Middle frontal gyrus (tissue), 1 donor: ENCODE data around the gene SLC43A2.

Experiments
- DNase-seq: peaks from one replicate; pipeline ENCODE4 v3.0.0-alpha.2; 2015; ENCODE audit warnings: low spot score; ENCODE audit errors: extremely low spot score

SLC43A2 gene

DNA sequence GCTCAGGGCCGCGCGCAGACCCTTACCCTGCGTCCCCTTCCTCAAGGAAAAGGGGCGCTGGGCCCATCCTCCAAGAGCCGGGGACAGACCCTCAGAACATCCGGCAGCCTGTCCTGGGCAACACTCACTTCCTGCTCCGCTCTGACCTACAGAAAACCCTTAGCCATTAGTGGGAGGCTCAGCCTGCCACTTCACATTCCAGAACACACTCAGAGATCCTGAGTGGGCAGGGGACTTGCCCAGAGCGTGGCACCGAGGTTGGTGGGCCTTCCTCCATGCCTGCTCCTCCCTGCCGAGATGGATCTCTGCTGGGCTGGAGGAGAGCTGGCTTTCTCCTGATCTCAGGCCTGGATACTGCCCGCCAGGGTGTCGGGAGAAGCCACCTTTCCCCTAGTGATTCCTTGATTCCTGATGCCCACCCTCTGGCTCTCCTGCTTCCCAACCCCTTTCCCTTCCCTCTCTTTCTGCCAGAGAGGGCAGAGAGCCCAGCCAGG is 15.4 kb upstream of the SLC43A2 start:
- DNase-seq, result no peak

- no peak for DNase-seq
These were observed 14.8 kb upstream of the SLC43A2 start for GRCh38 chr17:1643293-1643998.

DNA sequence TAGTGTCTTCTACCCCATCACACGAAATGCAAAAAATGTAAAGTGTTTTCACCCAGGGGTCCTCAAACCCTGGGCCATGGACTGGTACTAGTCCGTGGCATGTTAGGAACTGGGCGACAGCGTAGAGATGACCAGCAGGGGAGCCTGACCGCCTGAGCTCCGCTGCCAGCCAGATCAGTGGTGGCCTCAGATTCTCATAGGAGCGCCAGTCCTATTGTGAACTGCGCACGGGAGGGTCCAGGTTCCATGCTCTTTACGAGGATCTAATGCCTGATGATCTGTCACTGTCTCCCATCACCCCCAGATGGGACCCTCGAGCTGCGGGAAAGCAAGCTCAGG is 12.4 kb upstream of the SLC43A2 start:
- no peak for DNase-seq

GRCh38 chr17:1640329-1641064 is 11.9 kb upstream of the SLC43A2 start:
- no peak for DNase-seq

- DNase-seq, result no peak
These were observed 11.0 kb upstream of the SLC43A2 start for GRCh38 chr17:1639549-1640180.

DNA sequence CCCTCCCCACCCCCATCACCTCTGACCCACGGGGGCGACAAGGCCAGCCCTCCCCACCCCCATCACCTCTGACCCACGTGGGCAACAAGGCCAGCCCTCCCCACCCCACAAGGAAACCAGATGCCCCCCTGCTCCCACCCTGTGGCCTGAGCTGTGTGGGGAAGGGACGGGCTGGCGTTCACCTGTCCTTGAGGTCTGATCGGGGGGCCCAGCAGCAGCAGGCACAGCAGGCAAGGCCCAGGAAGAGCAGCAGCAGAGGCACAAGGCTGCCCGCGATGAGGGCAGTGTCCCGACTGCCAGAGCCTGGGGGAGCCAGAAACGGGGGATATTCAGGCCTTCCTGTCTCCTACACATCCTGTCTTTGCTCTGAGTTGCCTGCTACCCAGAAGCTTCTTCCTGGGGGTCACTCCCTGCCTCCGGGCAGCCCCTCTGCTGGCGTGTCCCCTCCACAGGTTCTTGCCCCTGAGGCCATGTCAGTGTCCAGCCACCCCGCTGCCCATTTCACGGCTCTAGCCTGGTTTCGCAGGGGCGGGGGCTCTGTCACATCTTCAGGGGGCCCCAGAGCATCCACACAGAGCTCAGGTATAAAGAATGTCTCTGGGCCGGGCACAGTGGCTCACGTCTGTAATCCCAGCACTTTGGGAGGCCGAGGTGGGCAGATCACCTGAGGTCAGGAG is 10.1 kb upstream of the SLC43A2 start:
- no peak for DNase-seq

DNA sequence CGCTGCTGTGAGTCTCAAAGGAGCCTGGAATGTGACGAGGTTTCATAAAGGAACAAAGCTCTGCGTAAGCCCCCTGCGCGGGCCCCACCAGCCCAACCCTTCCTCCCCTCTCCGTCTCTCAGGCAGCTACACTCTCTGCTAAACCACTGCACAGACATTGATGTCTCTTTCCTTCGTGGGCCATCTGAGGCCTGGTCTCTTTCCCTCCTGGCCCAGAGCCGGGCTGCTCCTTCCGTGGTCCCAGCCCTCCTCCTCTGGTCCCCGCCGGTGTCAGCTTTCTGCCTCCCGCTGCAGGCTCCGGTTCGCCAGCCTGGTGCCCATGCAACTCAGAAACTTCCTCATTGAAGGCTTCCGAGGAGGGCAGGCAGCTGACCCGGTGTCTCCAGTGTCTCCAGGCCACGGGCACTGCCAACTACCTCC is 9.5 kb upstream of the SLC43A2 start:
- DNase-seq, result no peak

GRCh38 chr17:1636732-1637285 is 8.2 kb upstream of the SLC43A2 start:
- no peak for DNase-seq

DNA sequence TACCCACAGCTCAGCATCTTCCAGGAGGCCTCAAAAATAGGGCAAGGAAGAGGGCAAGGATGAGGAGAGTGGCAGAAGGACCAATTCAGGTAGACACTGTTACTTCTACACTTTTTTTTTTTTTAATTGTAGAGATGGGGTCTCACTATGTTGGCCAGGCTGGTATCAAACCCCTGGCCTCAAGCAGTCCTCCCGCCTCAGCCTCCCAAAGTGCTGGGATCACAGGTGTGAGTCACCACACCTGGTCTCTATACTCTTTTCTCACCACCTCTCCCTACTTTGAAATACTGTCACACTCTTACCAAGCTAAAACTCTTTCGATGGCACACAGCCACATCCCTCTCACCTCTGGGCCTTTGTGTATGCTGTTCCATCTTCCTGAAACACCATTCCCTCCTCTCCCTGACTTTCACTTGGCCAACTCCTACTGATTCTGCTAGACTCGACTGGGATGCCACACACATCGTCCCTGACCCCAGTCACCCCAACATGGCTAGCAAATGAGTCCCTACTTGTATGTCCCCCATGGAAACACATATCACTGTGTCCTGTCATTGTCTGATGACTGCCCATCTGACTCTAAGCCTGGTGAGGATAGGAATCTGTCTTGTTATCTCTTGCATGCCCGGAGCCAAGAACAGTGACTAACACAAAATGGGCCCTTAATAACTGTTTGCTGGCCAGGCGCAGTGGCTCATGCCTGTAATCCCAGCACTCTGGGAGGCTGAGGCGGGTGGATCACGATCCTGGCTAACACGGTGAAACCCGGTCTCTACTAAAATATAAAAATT is 7.2 kb upstream of the SLC43A2 start:
- DNase-seq, result no peak

GRCh38 chr17:1634841-1635650 is 6.4 kb upstream of the SLC43A2 start:
- no peak for DNase-seq

GRCh38 chr17:1630662-1631061 is 2.0 kb upstream of the SLC43A2 start:
- no peak for DNase-seq

GRCh38 chr17:1629504-1630310 is 1.1 kb upstream of the SLC43A2 start:
- no peak for DNase-seq

GRCh38 chr17:1628856-1629503 is 346 bp upstream of the SLC43A2 start:
- peak; percentile 90 for DNase-seq

GRCh38 chr17:1627182-1627981 is 1.3 kb downstream of the SLC43A2 start:
- no peak for DNase-seq

DNA sequence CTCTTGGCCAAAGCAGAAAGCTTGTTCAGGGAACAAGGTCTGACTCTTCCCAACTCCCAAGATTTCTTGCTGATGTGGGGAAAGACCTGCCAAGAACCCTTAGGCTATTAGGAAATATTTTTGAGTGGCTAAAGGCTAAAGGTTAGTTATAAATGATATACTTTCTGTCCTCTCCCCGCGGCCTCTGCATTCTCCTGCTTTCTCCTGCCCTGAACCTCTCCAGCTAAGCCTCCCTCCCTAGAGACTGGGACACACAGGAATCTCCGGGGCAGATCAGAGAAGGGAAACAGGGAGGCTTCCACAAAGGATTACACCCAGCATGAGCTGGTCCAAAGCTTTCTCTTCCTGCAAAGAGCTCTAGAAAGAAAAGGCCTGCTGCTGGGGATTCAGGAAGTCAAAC is 2.3 kb downstream of the SLC43A2 start:
- DNase-seq, result no peak

GRCh38 chr17:1625581-1625980 is 3.1 kb downstream of the SLC43A2 start:
- DNase-seq, result no peak

- no peak for DNase-seq
These were observed 3.6 kb downstream of the SLC43A2 start for GRCh38 chr17:1625053-1625452.

DNA sequence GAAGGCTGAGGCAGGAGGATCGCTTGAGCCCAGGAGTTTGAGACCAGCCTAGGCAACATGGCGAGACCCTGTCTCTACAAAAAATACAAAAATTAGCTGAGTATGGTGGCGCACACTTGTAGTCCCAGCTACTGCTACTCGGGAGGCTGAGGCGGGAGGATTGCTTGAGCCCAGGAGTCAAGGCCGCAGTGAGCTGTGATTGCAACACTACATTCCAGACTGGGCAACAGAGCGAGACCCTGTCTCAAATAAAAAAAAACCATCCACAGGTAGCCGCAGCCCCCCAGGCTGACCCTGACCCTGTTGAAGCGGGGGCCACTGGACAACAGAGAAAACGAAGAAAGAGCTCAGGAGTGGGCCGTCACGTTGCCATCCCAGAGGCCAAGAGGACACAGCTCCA is 4.0 kb downstream of the SLC43A2 start:
- no peak for DNase-seq
